Measurements from ENCODE around the gene NOTCH1.

Gene NOTCH1

GRCh38 chr9:136528716-136529341, 17.0 kb downstream of the NOTCH1 start:
- H3K4me1 ChIP-seq (ENCODE audit: control insufficient read depth, insufficient read depth, low read length) = peaks cover 24% of the 10 kb centered on the region
- H3K27me3 ChIP-seq (ENCODE audit: control insufficient read depth, insufficient read depth, low read length) = no peaks in the 10 kb centered on the region
- H3K27ac ChIP-seq (ENCODE audit: low read depth, low read length) = no peak overlapping the region
- no peaks in the 10 kb centered on the region for H3K36me3 ChIP-seq (ENCODE audit: control insufficient read depth, insufficient read depth, low read length)
- no peak overlapping the region for H3K9ac ChIP-seq (ENCODE audit: low read length)
- H3K4me3 ChIP-seq (ENCODE audit: low read length) = no peak overlapping the region

DNA sequence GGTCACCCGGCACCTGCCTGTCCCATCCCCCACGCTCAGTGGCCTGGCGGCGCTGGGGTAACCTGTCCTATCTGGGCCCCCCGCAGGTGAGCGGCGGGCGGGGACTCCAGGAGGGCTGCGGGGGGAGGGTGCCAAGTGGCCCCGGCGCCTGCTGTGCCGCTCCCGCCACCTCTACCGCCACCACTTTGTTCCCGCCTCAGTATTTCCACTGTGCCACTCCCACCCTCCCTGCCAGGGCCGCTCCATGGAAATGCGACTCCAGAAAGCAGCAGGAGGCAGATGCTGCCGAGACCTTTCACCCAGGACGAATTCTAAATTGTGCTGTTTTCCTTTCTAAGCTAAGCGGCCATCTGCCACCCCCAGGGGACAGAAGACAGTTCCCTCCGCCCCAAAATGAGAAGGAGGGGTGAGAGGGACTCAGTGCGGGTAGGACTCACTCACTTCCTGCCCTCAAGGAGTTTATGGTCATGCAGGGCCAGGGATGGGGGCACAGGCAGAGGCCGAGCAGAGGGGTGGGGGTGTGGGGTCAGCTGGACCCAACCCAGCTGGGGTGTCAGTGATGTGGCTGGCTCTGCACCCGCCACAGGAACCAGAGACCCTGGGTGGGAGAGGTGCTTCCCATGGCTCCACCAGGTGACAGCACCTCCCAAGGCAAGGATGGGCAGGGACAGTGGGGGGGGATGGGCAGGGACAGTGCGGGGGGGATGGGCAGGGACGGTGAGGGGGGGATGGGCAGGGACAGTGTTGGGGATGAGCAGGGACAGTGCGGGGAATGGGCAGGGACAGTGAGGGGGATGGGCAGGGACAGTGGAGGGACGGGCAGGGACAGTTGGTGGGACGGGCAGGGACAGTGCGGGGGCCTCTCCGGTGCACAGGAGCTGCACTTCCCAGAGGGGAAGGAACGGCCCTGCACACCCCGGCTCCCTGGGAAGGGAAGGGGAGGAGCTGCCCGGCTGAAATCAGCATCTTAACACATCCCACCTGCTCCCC, 17.8 kb downstream of the NOTCH1 start:
- Histone ChIP-seq H3K9ac (ENCODE audit: low read length) (no peak overlapping the region), H3K27ac (ENCODE audit: low read depth, low read length) (no peak overlapping the region), H3K27me3 (ENCODE audit: control insufficient read depth, insufficient read depth, low read length) (no peaks in the 10 kb centered on the region), H3K36me3 (ENCODE audit: control insufficient read depth, insufficient read depth, low read length) (peaks cover 3% of the 10 kb centered on the region), H3K4me3 (ENCODE audit: low read length) (no peak overlapping the region), H3K4me1 (ENCODE audit: control insufficient read depth, insufficient read depth, low read length) (peaks cover 24% of the 10 kb centered on the region)

DNA sequence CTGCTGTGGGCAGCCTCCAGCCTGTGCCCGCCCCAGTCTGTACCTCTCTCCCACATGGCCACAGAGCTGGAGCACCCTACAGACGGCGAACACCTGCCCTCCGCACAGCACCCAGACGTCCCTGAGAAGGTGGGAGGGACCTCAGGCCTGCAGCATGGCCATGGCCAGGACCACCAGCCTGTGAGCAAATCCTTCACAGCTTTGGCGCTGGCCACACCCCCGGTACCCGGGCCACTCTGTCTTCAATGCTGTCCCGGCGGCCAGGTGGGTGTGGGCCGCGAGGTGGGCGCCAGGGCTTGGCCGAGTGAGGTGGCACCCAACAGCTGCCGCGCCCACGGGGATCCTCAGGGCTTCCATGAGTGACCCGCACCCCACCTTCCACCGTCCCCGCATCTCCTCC, 18.7 kb downstream of the NOTCH1 start:
- H3K27ac ChIP-seq (ENCODE audit: low read depth, low read length) = peak overlapping the region; percentile 64
- H3K36me3 ChIP-seq (ENCODE audit: control insufficient read depth, insufficient read depth, low read length) = peaks cover 5% of the 10 kb centered on the region
- no peak overlapping the region for H3K4me3 ChIP-seq (ENCODE audit: low read length)
- H3K27me3 ChIP-seq (ENCODE audit: control insufficient read depth, insufficient read depth, low read length) = no peaks in the 10 kb centered on the region
- H3K9ac ChIP-seq (ENCODE audit: low read length) = no peak overlapping the region
- peaks cover 24% of the 10 kb centered on the region for H3K4me1 ChIP-seq (ENCODE audit: control insufficient read depth, insufficient read depth, low read length)

DNA sequence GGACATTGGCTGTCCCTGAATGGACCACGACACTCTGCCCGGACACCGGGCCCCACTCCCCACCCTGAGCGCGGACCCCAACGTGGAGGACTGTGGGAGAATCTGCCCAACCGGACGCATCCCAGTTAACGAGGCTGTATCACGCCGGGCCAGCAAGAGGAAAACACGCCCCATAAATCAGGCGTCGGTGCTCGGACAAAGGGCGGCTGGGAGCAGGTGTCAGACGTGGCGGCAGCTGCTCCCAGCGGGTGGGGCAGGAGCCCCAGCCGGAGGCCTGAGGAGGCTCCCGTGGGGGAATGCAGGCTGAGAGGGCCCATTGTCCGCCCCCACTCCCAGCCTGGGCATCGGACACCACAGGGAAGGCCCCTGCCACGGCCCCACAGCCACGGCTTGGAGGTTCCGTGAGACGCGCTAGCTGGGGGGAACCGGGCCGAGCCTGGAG, 19.2 kb downstream of the NOTCH1 start:
- no peak overlapping the region for H3K4me3 ChIP-seq (ENCODE audit: low read length)
- peaks cover 5% of the 10 kb centered on the region for H3K36me3 ChIP-seq (ENCODE audit: control insufficient read depth, insufficient read depth, low read length)
- H3K27me3 ChIP-seq (ENCODE audit: control insufficient read depth, insufficient read depth, low read length) = no peaks in the 10 kb centered on the region
- H3K9ac ChIP-seq (ENCODE audit: low read length) = no peak overlapping the region
- peak overlapping the region; percentile 64 for H3K27ac ChIP-seq (ENCODE audit: low read depth, low read length)
- peaks cover 22% of the 10 kb centered on the region for H3K4me1 ChIP-seq (ENCODE audit: control insufficient read depth, insufficient read depth, low read length)

- H3K27me3 ChIP-seq (ENCODE audit: control insufficient read depth, insufficient read depth, low read length) = no peaks in the 10 kb centered on the region
- H3K27ac ChIP-seq (ENCODE audit: low read depth, low read length) = peak overlapping the region; percentile 64
- H3K36me3 ChIP-seq (ENCODE audit: control insufficient read depth, insufficient read depth, low read length) = peaks cover 7% of the 10 kb centered on the region
- H3K4me3 ChIP-seq (ENCODE audit: low read length) = no peak overlapping the region
- H3K4me1 ChIP-seq (ENCODE audit: control insufficient read depth, insufficient read depth, low read length) = peaks cover 21% of the 10 kb centered on the region
- H3K9ac ChIP-seq (ENCODE audit: low read length) = no peak overlapping the region
These were observed 19.9 kb downstream of the NOTCH1 start for GRCh38 chr9:136525841-136526499.

GRCh38 chr9:136525207-136525606, 20.6 kb downstream of the NOTCH1 start:
- Histone ChIP-seq H3K27me3 (ENCODE audit: control insufficient read depth, insufficient read depth, low read length) (no peaks in the 10 kb centered on the region), H3K9ac (ENCODE audit: low read length) (no peak overlapping the region), H3K4me1 (ENCODE audit: control insufficient read depth, insufficient read depth, low read length) (peaks cover 19% of the 10 kb centered on the region), H3K36me3 (ENCODE audit: control insufficient read depth, insufficient read depth, low read length) (peaks cover 7% of the 10 kb centered on the region), H3K4me3 (ENCODE audit: low read length) (no peak overlapping the region), H3K27ac (ENCODE audit: low read depth, low read length) (no peak overlapping the region)

DNA sequence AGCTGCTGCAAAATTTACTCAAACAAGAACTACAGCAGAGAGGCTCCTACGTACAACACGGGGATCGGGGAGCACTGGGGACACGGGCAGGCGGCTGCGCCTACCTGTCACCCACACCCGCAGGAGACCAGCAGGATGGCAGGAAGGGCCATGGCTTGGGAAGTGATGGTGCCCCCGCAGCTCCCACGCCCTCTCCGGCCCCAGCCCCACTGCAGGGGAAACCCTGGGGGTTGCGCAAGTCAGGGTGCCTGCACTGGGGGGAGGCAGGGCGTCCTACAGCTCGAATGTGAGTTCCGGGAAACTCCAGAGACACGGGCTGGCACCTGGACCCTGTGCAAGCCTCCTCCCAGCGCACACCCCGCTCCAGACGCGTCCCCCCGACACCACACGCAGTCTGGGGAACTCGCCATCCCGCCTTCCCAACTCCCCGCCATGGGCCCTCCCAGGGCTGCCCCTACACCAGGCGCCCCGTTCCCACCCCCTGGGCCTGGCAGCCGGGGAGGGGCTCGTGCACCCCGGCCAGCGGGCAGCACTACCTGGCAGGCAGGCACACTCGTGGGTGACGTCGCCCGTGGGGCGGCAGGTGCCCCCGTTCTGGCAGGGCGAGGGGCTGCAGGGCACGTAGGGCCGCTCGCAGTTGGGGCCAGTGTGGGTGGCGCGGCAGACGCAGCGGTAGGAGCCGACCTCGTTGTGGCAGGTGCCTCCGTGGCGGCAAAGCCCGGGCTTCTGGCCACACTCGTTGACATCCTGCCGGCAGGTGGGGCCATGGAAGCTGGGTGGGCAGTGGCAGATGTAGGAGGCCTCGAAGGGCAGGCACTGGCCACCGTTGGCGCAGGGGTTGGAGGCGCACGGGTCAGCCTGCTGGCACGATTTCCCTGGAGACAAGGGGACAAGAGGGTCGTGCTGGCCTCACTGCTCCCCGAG, 23.3 kb downstream of the NOTCH1 start:
- Histone ChIP-seq H3K27ac (ENCODE audit: low read depth, low read length) (no peak overlapping the region), H3K4me1 (ENCODE audit: control insufficient read depth, insufficient read depth, low read length) (peaks cover 14% of the 10 kb centered on the region), H3K9ac (ENCODE audit: low read length) (no peak overlapping the region), H3K27me3 (ENCODE audit: control insufficient read depth, insufficient read depth, low read length) (no peaks in the 10 kb centered on the region), H3K4me3 (ENCODE audit: low read length) (no peak overlapping the region), H3K36me3 (ENCODE audit: control insufficient read depth, insufficient read depth, low read length) (peaks cover 23% of the 10 kb centered on the region)

- no peak overlapping the region for H3K4me3 ChIP-seq (ENCODE audit: low read length)
- H3K4me1 ChIP-seq (ENCODE audit: control insufficient read depth, insufficient read depth, low read length) = peaks cover 8% of the 10 kb centered on the region
- peaks cover 26% of the 10 kb centered on the region for H3K36me3 ChIP-seq (ENCODE audit: control insufficient read depth, insufficient read depth, low read length)
- no peaks in the 10 kb centered on the region for H3K27me3 ChIP-seq (ENCODE audit: control insufficient read depth, insufficient read depth, low read length)
- no peak overlapping the region for H3K27ac ChIP-seq (ENCODE audit: low read depth, low read length)
- no peak overlapping the region for H3K9ac ChIP-seq (ENCODE audit: low read length)
These were observed 24.3 kb downstream of the NOTCH1 start for GRCh38 chr9:136521537-136521936.

GRCh38 chr9:136520053-136520540, 25.8 kb downstream of the NOTCH1 start:
- H3K4me3 ChIP-seq (ENCODE audit: low read length) = no peak overlapping the region
- H3K9ac ChIP-seq (ENCODE audit: low read length) = no peak overlapping the region
- H3K27ac ChIP-seq (ENCODE audit: low read depth, low read length) = no peak overlapping the region
- peaks cover 30% of the 10 kb centered on the region for H3K36me3 ChIP-seq (ENCODE audit: control insufficient read depth, insufficient read depth, low read length)
- no peaks in the 10 kb centered on the region for H3K4me1 ChIP-seq (ENCODE audit: control insufficient read depth, insufficient read depth, low read length)
- H3K27me3 ChIP-seq (ENCODE audit: control insufficient read depth, insufficient read depth, low read length) = no peaks in the 10 kb centered on the region

GRCh38 chr9:136519263-136520052, 26.4 kb downstream of the NOTCH1 start:
- no peak overlapping the region for H3K4me3 ChIP-seq (ENCODE audit: low read length)
- no peak overlapping the region for H3K27ac ChIP-seq (ENCODE audit: low read depth, low read length)
- H3K36me3 ChIP-seq (ENCODE audit: control insufficient read depth, insufficient read depth, low read length) = peaks cover 35% of the 10 kb centered on the region
- no peaks in the 10 kb centered on the region for H3K27me3 ChIP-seq (ENCODE audit: control insufficient read depth, insufficient read depth, low read length)
- no peak overlapping the region for H3K9ac ChIP-seq (ENCODE audit: low read length)
- no peaks in the 10 kb centered on the region for H3K4me1 ChIP-seq (ENCODE audit: control insufficient read depth, insufficient read depth, low read length)

DNA sequence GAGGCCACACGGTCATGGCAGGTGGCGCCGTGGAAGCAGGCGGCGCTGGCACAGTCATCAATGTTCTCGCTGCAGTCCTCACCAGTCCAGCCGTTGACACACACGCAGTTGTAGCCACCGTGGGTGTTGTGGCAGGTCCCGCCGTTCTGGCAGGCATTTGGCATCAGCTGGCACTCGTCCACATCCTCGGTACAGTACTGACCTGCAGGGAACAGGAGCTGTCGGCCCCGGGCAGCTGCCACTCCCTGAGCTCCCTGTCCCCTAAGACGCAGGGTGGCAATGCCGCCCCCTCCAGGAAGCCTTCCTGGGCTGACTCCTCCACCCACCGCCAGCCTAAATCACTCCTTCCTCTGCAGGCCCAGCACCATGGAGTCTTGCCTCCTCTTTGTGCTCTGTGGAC, 27.2 kb downstream of the NOTCH1 start:
- H3K4me3 ChIP-seq (ENCODE audit: low read length) = no peak overlapping the region
- peaks cover 35% of the 10 kb centered on the region for H3K36me3 ChIP-seq (ENCODE audit: control insufficient read depth, insufficient read depth, low read length)
- H3K4me1 ChIP-seq (ENCODE audit: control insufficient read depth, insufficient read depth, low read length) = no peaks in the 10 kb centered on the region

More for the DNA sequence above, 27.2 kb downstream of the NOTCH1 start:
- Histone ChIP-seq H3K27ac (ENCODE audit: low read depth, low read length) (no peak overlapping the region), H3K27me3 (ENCODE audit: control insufficient read depth, insufficient read depth, low read length) (no peaks in the 10 kb centered on the region), H3K9ac (ENCODE audit: low read length) (no peak overlapping the region)
